ENCODE results near the gene FANCF.

DNA sequence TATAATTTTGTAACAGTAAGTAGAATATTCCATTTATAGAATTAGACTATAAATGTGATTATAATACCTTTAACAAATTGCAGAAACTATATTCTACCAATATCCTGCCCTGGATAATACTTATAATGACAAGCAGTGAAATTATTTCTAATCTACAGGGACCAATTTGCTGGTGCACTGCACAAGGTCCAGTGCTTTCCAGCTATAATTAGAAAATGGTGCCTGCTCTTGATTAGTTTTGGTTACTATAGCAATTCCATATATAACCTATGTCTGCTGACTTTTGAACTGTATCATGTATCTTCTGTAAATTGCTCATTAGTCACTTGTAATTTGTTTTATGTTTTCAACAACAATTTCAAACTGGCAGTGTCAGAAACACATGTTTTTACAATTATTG, 23.1 kb downstream of the FANCF start:
- no peak for TF ChIP-seq GATA3 (IDR thresholded peaks at IDR 0.05; ENCODE audit: low read depth, low read length)
- no peak for TF ChIP-seq GATA2 (IDR thresholded peaks at IDR 0.05; ENCODE audit: low read depth, low read length)

Measured in SH-SY5Y (cell line).